GM12874 (cell line): ENCODE results near the gene MTCH2.

Experiments
- CTCF ChIP-seq: IDR thresholded peaks from 2 replicates; pipeline ENCODE4 v1.5.1; 2011; ENCODE audit warnings: low read depth, mild to moderate bottlenecking, control low read depth, low read length, moderate library complexity; ENCODE audit not compliant: insufficient read depth

MTCH2 gene

GRCh38 chr11:47587723-47588326 is 54.5 kb downstream of the MTCH2 start:
- TF ChIP-seq CTCF: no peak

- no peak for TF ChIP-seq CTCF
These were observed 55.2 kb downstream of the MTCH2 start for GRCh38 chr11:47587039-47587716.

GRCh38 chr11:47586098-47586855 is 56.1 kb downstream of the MTCH2 start, which contains the start of gene FAM180B:
Gene FAM180B (plus strand): TSS chr11:47586678. CDS start chr11:47586769, 91 bp downstream.
- no peak for TF ChIP-seq CTCF

GRCh38 chr11:47583844-47584243 is 58.5 kb downstream of the MTCH2 start:
- no peak for TF ChIP-seq CTCF

GRCh38 chr11:47578524-47579494 is 63.5 kb downstream of the MTCH2 start, which contains the start of the genes KBTBD4 and NDUFS3:
Gene KBTBD4 (minus strand): TSS chr11:47578970. CDS start chr11:47578951, 19 bp downstream.
Gene NDUFS3 (plus strand): TSS chr11:47579074. CDS start chr11:47579092, 18 bp downstream.
- TF ChIP-seq CTCF: no peak

GRCh38 chr11:47577460-47578041 is 64.8 kb downstream of the MTCH2 start:
- no peak for TF ChIP-seq CTCF
